Adrenal gland (tissue), 5 donors: ENCODE measurements around the gene CAB39.

Experiments
- POLR2A ChIP-seq, 2 donors: fragments of 450-650 bp; IDR thresholded peaks; one replicate each; pipeline ENCODE4 v1.6.1; 2017; ENCODE audit warnings: antibody characterized with exemption in 2 of 2, mild to moderate bottlenecking in 2 of 2, moderate library complexity in 1 of 2
- TF ChIP-seq, protein P1 (sequence below), 6 experiments: fragments of 450-650 bp in 4 of 6; fragments of 200-600 bp in 2 of 6; sonication (generic) in 1 of 6; IDR thresholded peaks; 1 replicate in 5 of 6; 2 replicates in 1 of 6; pipeline versions ENCODE4 v1.5.1 to v1.8.0; 2016 to 2021; ENCODE audit warnings: antibody characterized with exemption in 6 of 6, mild to moderate bottlenecking in 2 of 6, moderate library complexity in 1 of 6
- donor health status: DM: no; HTN: no; CAD: no.

DNA sequence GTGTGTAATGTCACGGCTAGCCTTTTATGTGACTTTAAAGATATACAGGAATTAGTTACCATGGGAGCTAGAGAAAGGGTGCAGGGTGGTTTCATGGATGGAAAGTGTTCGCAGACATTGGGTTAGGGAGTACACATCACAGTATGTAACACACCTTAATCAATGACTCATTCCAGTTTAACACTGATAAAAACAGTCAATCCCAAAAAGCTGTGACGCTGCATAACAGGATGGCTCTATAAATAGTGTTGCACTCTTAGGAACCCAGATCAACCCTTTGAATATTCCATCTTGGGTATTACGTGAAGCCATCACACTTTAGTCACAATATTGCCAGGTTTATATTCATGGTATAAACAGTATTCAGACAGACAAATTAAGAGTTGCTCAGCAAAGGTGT lies 33.6 kb downstream of the CAB39 start:
- TF ChIP-seq, protein P1, sequence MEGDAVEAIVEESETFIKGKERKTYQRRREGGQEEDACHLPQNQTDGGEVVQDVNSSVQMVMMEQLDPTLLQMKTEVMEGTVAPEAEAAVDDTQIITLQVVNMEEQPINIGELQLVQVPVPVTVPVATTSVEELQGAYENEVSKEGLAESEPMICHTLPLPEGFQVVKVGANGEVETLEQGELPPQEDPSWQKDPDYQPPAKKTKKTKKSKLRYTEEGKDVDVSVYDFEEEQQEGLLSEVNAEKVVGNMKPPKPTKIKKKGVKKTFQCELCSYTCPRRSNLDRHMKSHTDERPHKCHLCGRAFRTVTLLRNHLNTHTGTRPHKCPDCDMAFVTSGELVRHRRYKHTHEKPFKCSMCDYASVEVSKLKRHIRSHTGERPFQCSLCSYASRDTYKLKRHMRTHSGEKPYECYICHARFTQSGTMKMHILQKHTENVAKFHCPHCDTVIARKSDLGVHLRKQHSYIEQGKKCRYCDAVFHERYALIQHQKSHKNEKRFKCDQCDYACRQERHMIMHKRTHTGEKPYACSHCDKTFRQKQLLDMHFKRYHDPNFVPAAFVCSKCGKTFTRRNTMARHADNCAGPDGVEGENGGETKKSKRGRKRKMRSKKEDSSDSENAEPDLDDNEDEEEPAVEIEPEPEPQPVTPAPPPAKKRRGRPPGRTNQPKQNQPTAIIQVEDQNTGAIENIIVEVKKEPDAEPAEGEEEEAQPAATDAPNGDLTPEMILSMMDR (IDR thresholded peaks at IDR 0.05) = no peak
- TF ChIP-seq POLR2A (IDR thresholded peaks at IDR 0.05) = no peak
